Osteoblast (primary cell): ENCODE measurements around the gene NIT1. TPM values are rescaled to one million over a fixed set of nuclear protein-coding genes. Genes with fewer than 3 reads are reported as not detected.

Experiments used
- DNase-seq: peaks from one replicate; pipeline ENCODE4 v3.0.0; 2011; ENCODE audit warnings: low spot score, mixed read lengths; ENCODE audit not compliant: insufficient read length; ENCODE audit errors: missing footprints
- H2AFZ ChIP-seq: 2 replicates; pipeline ENCODE4 v1.6.0; 2011; ENCODE audit warnings: mild to moderate bottlenecking, low read length
- H3K27ac ChIP-seq: 2 replicates; pipeline ENCODE4 v1.5.1; 2011; ENCODE audit warnings: mild to moderate bottlenecking, low read depth, low read length, moderate library complexity
- H3K27me3 ChIP-seq: 2 replicates; pipeline ENCODE4 v1.6.0; 2012; ENCODE audit warnings: mild to moderate bottlenecking, control low read depth, inconsistent platforms, low read length, moderate library complexity; ENCODE audit not compliant: insufficient read depth
- H3K36me3 ChIP-seq: 2 replicates; pipeline ENCODE4 v1.5.1; 2011; ENCODE audit warnings: mild to moderate bottlenecking, low read length, control low read depth, moderate library complexity; ENCODE audit not compliant: insufficient read depth
- H3K4me1 ChIP-seq: 2 replicates; pipeline ENCODE4 v1.5.1; 2011; ENCODE audit warnings: mild to moderate bottlenecking, low read length, control low read depth, moderate library complexity; ENCODE audit not compliant: insufficient read depth
- H3K4me2 ChIP-seq: 2 replicates; pipeline ENCODE4 v1.6.0; 2011; ENCODE audit warnings: mild to moderate bottlenecking, low read length; ENCODE audit not compliant: insufficient read depth
- H3K4me3 ChIP-seq: fragments of 200-600 bp; sonication (generic); 3 replicates; pipeline ENCODE4 v1.5.1; 2012; ENCODE audit warnings: mild to moderate bottlenecking, low read length, inconsistent platforms; ENCODE audit not compliant: insufficient read depth
- H3K79me2 ChIP-seq: 2 replicates; pipeline ENCODE4 v1.6.0; 2012; ENCODE audit warnings: mild to moderate bottlenecking, low read length, control low read depth, inconsistent platforms; ENCODE audit not compliant: insufficient read depth
- H3K9me3 ChIP-seq: 2 replicates; pipeline ENCODE4 v1.5.1; 2011; ENCODE audit warnings: low read depth, low read length, control low read depth
- H4K20me1 ChIP-seq: 2 replicates; pipeline ENCODE4 v1.6.0; 2012; ENCODE audit warnings: mild to moderate bottlenecking, low read length, control low read depth; ENCODE audit not compliant: insufficient read depth
- total RNA-seq: library from RNA; depleted of rRNA; stranded (reverse); fragments of >200 nt; gene quantifications from 2 replicates; pipeline ENCODE4 v1.2.3, GENCODE V29; 2012
- TF ChIP-seq, protein P1 (sequence below): IDR thresholded peaks from 2 replicates; pipeline ENCODE4 v1.5.1; 2011; ENCODE audit warnings: mild to moderate bottlenecking, low read depth, low read length, moderate library complexity; ENCODE audit errors: extremely low read depth

NIT1 gene
- total RNA-seq, 1 donor = 23.9 TPM

DNA sequence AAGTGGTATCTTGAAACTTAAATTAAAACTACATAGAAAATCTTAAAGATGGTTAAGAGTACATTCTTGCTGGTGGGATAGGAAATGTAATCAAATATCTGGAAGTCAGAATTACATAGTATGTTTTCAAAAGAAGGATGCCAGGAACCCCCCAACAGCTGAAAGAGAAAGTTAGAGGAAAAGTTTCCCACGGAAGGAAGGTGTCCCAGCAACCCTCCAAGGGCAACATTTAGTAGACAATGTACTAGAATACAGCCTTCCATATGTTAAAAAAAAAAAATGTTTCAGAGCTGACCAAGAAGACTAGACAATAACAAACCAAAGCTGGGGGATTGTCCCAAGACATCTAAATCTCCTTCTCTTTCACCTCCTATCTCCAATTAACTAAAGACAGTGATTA lies 12.4 kb downstream of the NIT1 start:
- H3K4me3 ChIP-seq = no peak overlapping the region
- H3K9me3 ChIP-seq = no peaks in the 10 kb centered on the region
- DNase-seq = no peak
- H3K4me2 ChIP-seq = peak overlapping the region; percentile 97
- H3K27ac ChIP-seq = peak overlapping the region; percentile 6
- H3K79me2 ChIP-seq = peaks cover 93% of the 10 kb centered on the region
- H3K36me3 ChIP-seq = peaks cover 24% of the 10 kb centered on the region
- no peak overlapping the region for H2AFZ ChIP-seq
- TF ChIP-seq, protein P1, sequence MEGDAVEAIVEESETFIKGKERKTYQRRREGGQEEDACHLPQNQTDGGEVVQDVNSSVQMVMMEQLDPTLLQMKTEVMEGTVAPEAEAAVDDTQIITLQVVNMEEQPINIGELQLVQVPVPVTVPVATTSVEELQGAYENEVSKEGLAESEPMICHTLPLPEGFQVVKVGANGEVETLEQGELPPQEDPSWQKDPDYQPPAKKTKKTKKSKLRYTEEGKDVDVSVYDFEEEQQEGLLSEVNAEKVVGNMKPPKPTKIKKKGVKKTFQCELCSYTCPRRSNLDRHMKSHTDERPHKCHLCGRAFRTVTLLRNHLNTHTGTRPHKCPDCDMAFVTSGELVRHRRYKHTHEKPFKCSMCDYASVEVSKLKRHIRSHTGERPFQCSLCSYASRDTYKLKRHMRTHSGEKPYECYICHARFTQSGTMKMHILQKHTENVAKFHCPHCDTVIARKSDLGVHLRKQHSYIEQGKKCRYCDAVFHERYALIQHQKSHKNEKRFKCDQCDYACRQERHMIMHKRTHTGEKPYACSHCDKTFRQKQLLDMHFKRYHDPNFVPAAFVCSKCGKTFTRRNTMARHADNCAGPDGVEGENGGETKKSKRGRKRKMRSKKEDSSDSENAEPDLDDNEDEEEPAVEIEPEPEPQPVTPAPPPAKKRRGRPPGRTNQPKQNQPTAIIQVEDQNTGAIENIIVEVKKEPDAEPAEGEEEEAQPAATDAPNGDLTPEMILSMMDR = no peak
- no peaks in the 10 kb centered on the region for H3K27me3 ChIP-seq
- H3K4me1 ChIP-seq = peaks cover 20% of the 10 kb centered on the region
- H4K20me1 ChIP-seq = peaks cover 20% of the 10 kb centered on the region

DNA sequence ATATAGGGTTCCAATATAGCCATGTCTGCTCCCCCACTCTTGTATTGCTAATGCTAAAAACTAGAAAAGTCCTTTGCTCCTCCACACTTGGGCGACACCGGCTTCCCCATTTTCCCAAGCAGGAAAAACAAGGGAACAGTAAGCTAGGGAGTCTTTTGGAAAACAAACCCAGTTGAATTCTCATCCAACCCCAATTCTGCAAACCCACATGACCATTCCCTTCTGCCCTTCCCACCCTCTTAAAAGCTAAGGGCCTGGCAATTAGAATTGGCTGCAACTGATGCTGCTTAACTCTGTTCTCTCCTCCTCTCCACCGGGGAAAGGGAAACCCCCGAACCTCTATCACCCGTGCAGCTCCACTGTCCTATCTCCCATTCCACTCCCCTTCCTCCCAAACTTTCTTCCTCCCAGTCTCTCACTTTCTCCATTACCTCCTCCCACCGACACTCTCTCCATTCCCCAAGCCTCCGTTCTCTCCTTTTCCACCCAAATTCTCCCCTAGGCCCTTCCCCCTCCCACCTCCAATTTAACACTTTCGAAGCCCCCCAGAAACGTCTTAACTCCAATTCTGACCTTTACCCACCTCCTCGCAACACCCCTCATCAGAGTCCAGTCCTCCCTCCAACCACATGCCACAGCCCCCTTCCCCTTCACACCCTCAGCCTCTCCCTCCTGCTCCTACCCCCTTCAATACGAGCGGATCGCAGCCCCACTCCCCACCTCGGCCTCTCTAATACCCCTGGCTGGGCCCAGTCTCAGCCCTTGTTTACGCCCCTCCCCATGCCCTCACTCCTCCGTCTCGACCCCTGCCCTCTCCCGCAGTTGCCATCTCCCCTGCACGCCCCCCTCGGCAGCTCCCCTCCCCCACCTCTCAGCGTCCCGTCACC lies 13.9 kb downstream of the NIT1 start:
- Histone ChIP-seq H3K27me3 (no peaks in the 10 kb centered on the region), H3K27ac (peak overlapping the region; percentile 96), H2AFZ (peak overlapping the region; percentile 79)

DNA sequence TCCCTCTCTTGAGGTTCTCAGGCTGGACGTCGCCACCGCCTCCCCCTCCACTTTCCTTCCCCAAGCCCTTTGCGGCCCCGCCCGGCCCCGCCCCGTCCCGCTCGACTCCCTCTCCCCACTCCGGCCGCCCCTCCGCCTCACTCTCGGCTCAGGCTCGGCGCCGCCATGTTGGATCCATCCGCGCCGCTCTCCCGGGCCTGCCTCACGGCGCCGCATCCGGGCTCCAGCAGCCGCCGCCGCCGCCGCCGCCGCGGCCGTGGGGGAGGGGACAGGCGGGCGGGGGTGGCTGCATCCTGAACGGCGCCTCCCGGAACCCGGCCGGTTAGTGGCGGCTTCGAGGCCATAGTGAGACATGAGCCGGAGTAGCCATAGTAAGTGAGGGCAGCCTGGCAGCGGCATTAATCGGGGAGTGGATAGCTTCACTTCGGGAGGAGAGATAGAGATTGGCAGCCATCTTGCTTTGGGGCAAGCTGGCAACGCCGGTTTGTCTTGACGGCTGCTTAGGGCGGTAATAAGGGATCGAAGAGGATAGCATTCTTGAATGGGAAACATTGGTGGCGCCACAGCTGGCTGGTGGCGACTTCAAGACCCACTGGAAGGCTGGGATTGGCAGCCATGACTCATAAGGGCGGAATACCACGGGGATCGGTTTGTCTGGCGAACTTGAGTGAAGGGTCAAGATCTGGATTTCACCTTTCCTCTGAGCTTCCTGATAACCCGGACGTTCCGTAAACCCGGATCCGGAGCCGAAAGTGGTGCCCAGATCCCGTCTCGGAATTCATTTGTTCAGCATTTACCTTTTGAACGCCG lies 14.7 kb downstream of the NIT1 start, which contains the start of gene DEDD:
Gene DEDD (minus strand): TSS at position 258 of the 810 bp plus-strand sequence. CDS start 8,205 bp downstream, outside the sequence.
- peak within 1 kb of the TSS; percentile 100 for H2AFZ ChIP-seq
- H3K4me3 ChIP-seq = peak within 1 kb of the TSS; percentile 100
- H3K27me3 ChIP-seq = no peaks in the 10 kb centered on the region
- peaks cover 17% of the 10 kb centered on the region for H3K36me3 ChIP-seq
- H3K4me1 ChIP-seq = peaks cover 20% of the 10 kb centered on the region
- H3K79me2 ChIP-seq = peaks cover 73% of the 10 kb centered on the region
- H3K27ac ChIP-seq = peak within 1 kb of the TSS; percentile 96
- H3K9me3 ChIP-seq = no peaks in the 10 kb centered on the region
- TF ChIP-seq, protein P1 = no peak
- peaks cover 11% of the 10 kb centered on the region for H4K20me1 ChIP-seq
- peak within 1 kb of the TSS; percentile 99 for H3K4me2 ChIP-seq
- peak; percentile 97 for DNase-seq

More for the DNA sequence above, 13.9 kb downstream of the NIT1 start:
- peak overlapping the region; percentile 100 for H3K4me3 ChIP-seq
- H3K9me3 ChIP-seq = no peaks in the 10 kb centered on the region
- peak overlapping the region; percentile 97 for H3K4me2 ChIP-seq
- peaks cover 17% of the 10 kb centered on the region for H3K36me3 ChIP-seq
- peaks cover 20% of the 10 kb centered on the region for H3K4me1 ChIP-seq
- H3K79me2 ChIP-seq = peaks cover 81% of the 10 kb centered on the region
- TF ChIP-seq, protein P1 = no peak
- H4K20me1 ChIP-seq = peaks cover 13% of the 10 kb centered on the region
- peak; percentile 77 for DNase-seq
